Vagina (tissue), 2 donors: ENCODE measurements around the gene PIR. TPM values are rescaled to one million over a fixed set of nuclear protein-coding genes. Genes with fewer than 3 reads are reported as not detected.

Experiments
- DNase-seq, 2 donors: peaks; one replicate each; pipeline ENCODE4 v3.0.0-alpha.2; 2017; ENCODE audit errors: extremely low spot score in 2 of 2
- H3K27ac ChIP-seq: fragments of 200-600 bp; sonication (generic); one replicate; pipeline ENCODE4 v1.5.1; 2019
- H3K27me3 ChIP-seq: fragments of 200-600 bp; sonication (generic); one replicate; pipeline ENCODE4 v1.5.1; 2019
- H3K36me3 ChIP-seq, 2 donors: fragments of 200-600 bp; sonication (generic); one replicate each; pipeline ENCODE4 v1.5.1; 2017 to 2019
- H3K4me1 ChIP-seq: fragments of 200-600 bp; sonication (generic); one replicate; pipeline ENCODE4 v1.5.1; 2019
- H3K4me3 ChIP-seq, 2 donors: fragments of 200-600 bp; sonication (generic); 1 replicate in 1 of 2; 2 replicates in 1 of 2; pipeline ENCODE4 v1.5.1; 2016 to 2019
- H3K9me3 ChIP-seq: fragments of 200-600 bp; sonication (generic); one replicate; pipeline ENCODE4 v1.5.1; 2019
- POLR2A ChIP-seq, 2 donors: fragments of 450-650 bp; IDR thresholded peaks; one replicate each; pipeline ENCODE4 v1.6.1; 2017; ENCODE audit warnings: antibody characterized with exemption in 2 of 2, mild to moderate bottlenecking in 2 of 2, moderate library complexity in 2 of 2
- POLR2AphosphoS5 ChIP-seq, 2 donors: sonication (generic); formaldehyde crosslinking; IDR thresholded peaks; one replicate each; pipeline ENCODE4 v1.9.0; 2017; ENCODE audit warnings: antibody characterized with exemption in 2 of 2, mild to moderate bottlenecking in 2 of 2, low read depth in 1 of 2; ENCODE audit not compliant: insufficient read depth in 1 of 2
- intact Hi-C: fragments of 100-400 bp; cut with DNase I; formaldehyde crosslinking; loops from one replicate; pipeline ENCODE4 v1.15.1; 2023
- total RNA-seq: library from RNA; depleted of rRNA; stranded (reverse); fragments of >200 nt; gene quantifications from one replicate; pipeline ENCODE4 v1.2.3, GENCODE V29; 2016
- TF ChIP-seq, protein P1 (sequence below), 3 experiments: fragments of 450-650 bp in 2 of 3; fragments of 200-600 bp in 1 of 3; sonication (generic) in 1 of 3; IDR thresholded peaks; one replicate each; pipeline ENCODE4 v1.5.1; 2017 to 2019; ENCODE audit warnings: antibody characterized with exemption in 3 of 3, mild to moderate bottlenecking in 2 of 3, moderate library complexity in 2 of 3

Gene PIR
- total RNA-seq, 1 donor from 2014 or later = 24.1 TPM

DNA sequence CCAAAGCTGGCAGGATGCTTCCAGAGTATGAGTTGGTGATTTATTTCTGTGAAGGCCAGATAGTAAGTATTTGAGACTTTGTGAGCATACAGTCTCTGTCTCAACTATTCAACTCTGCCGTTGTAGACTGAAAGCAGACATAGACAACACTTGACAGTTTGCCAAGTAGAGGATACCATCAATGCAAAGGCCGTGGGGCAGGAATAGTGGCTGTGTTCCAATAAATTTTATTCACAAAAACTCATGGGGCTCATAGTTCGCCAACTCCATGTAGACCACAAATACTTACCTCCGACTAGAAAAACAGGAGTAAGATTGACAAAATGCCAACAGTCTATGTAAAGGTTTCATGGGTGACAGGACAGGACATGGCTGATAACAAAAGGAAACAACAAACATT is 3.7 kb upstream of the PIR start:
- Histone ChIP-seq H3K27ac (no peak overlapping the region), H3K9me3 (no peaks in the 10 kb centered on the region), H3K4me3 (no peak overlapping the region), H3K36me3 (no peaks in the 10 kb centered on the region), H3K27me3 (no peaks in the 10 kb centered on the region), H3K4me1 (no peaks in the 10 kb centered on the region)
- TF ChIP-seq POLR2AphosphoS5 (IDR thresholded peaks at IDR 0.05; ENCODE audit: insufficient read depth in 1 of 2, low read depth in 1 of 2) = no peak
- no peak for TF ChIP-seq POLR2A (IDR thresholded peaks at IDR 0.05)
- TF ChIP-seq, protein P1, sequence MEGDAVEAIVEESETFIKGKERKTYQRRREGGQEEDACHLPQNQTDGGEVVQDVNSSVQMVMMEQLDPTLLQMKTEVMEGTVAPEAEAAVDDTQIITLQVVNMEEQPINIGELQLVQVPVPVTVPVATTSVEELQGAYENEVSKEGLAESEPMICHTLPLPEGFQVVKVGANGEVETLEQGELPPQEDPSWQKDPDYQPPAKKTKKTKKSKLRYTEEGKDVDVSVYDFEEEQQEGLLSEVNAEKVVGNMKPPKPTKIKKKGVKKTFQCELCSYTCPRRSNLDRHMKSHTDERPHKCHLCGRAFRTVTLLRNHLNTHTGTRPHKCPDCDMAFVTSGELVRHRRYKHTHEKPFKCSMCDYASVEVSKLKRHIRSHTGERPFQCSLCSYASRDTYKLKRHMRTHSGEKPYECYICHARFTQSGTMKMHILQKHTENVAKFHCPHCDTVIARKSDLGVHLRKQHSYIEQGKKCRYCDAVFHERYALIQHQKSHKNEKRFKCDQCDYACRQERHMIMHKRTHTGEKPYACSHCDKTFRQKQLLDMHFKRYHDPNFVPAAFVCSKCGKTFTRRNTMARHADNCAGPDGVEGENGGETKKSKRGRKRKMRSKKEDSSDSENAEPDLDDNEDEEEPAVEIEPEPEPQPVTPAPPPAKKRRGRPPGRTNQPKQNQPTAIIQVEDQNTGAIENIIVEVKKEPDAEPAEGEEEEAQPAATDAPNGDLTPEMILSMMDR (IDR thresholded peaks at IDR 0.05) = no peak
- DNase-seq = no peak
- intact Hi-C loops = no loop called here

DNA sequence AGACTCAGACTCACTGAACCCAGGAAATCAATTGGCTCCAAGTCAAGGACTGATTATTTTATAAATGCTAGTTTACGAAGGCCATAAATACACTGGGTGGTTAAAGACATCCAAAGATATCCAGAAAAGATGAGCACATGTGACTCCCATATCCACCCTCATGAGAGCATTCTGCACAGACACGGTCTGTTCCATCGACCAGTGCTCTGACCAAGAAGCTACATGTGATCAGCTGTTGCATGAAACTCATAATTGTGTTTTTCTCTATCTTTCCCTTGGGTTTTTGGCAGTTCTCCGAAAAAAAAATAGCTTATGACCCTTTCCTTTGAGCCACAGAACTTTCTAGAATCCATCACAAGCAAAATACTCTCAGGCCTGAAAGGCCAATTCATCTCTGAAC is 2.7 kb upstream of the PIR start:
- intact Hi-C loops = no loop called here
- no peaks in the 10 kb centered on the region for H3K9me3 ChIP-seq
- H3K27me3 ChIP-seq = no peaks in the 10 kb centered on the region
- no peaks in the 10 kb centered on the region for H3K36me3 ChIP-seq
- H3K4me1 ChIP-seq = no peaks in the 10 kb centered on the region
- no peak for TF ChIP-seq POLR2A (IDR thresholded peaks at IDR 0.05)
- no peak overlapping the region for H3K27ac ChIP-seq
- H3K4me3 ChIP-seq = no peak overlapping the region
- no peak for DNase-seq

DNA sequence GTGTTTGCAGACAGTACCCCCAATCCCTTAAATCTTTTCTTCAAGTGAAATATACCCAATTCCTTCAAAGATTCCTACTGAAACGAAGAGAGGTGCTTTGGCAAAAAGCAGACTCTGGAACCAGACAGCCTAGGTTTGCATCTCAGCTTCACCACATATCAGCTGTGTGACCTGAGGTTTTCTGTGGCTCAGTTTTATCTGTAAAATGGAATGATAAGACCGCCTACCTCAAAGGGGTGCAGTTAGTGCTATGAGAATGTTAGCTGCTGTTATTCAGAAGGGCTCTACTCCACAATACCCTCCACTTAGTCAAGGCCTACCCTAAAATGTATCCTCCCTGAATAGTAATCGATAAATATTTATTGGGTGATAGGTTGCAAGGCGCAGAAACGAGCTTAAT is 664 bp downstream of the PIR start:
- intact Hi-C loops = no loop called here
- TF ChIP-seq, protein P1 (IDR thresholded peaks at IDR 0.05) = no peak
- no peak for TF ChIP-seq POLR2AphosphoS5 (IDR thresholded peaks at IDR 0.05; ENCODE audit: insufficient read depth in 1 of 2, low read depth in 1 of 2)
- TF ChIP-seq POLR2A (IDR thresholded peaks at IDR 0.05) = no peak

DNA sequence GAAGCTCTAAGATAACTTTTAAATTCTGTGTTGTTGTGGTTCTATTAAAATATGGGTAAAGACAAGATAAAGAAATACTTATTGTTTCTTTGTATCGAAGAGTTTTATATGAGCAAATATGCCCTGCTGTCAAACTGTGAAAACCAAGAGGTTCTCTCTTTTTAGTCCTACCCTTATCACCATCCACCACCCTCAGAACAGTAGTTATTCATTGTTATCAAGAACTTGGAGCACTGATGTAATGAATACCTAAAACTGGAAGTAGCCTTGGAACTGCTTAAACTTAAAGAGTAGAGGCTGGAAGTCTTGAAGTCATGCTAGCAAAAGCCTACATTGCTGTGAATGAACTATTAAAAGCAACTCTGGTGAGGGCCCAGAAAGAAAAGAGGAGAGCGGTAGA is 9.2 kb downstream of the PIR start:
- Histone ChIP-seq H3K9me3 (no peaks in the 10 kb centered on the region), H3K27me3 (no peaks in the 10 kb centered on the region), H3K27ac (no peak overlapping the region), H3K4me3 (no peak overlapping the region), H3K4me1 (no peaks in the 10 kb centered on the region), H3K36me3 (no peaks in the 10 kb centered on the region)
- intact Hi-C loops = no loop called here
- TF ChIP-seq POLR2A (IDR thresholded peaks at IDR 0.05) (no peak), POLR2AphosphoS5 (IDR thresholded peaks at IDR 0.05; ENCODE audit: insufficient read depth in 1 of 2, low read depth in 1 of 2) (no peak)
- TF ChIP-seq, protein P1 (IDR thresholded peaks at IDR 0.05) = no peak
- no peak for DNase-seq

More for the DNA sequence above, 664 bp downstream of the PIR start:
- H3K4me3 ChIP-seq = peak overlapping the region; percentile 45 to 56
- DNase-seq = no peak
- no peak overlapping the region for H3K27ac ChIP-seq
- no peaks in the 10 kb centered on the region for H3K9me3 ChIP-seq
- H3K4me1 ChIP-seq = no peaks in the 10 kb centered on the region
- no peaks in the 10 kb centered on the region for H3K36me3 ChIP-seq
- no peaks in the 10 kb centered on the region for H3K27me3 ChIP-seq

DNA sequence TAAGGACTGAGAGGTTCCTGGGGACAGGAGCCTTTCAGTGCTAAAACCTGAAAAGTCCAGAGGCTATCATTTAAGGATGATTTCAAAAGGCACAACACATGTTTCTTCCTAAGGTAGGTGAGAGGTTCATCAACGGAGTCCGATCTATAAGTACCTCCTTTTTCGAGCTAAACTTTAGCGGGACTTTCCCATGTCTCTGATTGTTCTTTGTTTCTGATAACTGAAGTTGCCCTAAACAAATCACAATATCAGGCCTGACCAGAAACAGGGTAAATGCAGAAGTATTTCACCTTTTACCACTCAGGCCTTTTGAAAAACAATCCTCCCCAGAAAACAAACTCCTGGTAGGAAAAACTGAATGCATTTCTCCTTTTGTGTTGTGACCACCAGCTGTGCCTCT is 17.6 kb downstream of the PIR start:
- TF ChIP-seq, protein P1 (IDR thresholded peaks at IDR 0.05) = no peak
- no peak for TF ChIP-seq POLR2A (IDR thresholded peaks at IDR 0.05)
- TF ChIP-seq POLR2AphosphoS5 (IDR thresholded peaks at IDR 0.05; ENCODE audit: insufficient read depth in 1 of 2, low read depth in 1 of 2) = no peak
- no peaks in the 10 kb centered on the region for H3K4me1 ChIP-seq
- no peak overlapping the region for H3K4me3 ChIP-seq
- no peaks in the 10 kb centered on the region for H3K27me3 ChIP-seq
- no peaks in the 10 kb centered on the region for H3K9me3 ChIP-seq
- intact Hi-C loops = no loop called here
- H3K27ac ChIP-seq = peak overlapping the region; percentile 44
- no peak for DNase-seq
- no peaks in the 10 kb centered on the region for H3K36me3 ChIP-seq

DNA sequence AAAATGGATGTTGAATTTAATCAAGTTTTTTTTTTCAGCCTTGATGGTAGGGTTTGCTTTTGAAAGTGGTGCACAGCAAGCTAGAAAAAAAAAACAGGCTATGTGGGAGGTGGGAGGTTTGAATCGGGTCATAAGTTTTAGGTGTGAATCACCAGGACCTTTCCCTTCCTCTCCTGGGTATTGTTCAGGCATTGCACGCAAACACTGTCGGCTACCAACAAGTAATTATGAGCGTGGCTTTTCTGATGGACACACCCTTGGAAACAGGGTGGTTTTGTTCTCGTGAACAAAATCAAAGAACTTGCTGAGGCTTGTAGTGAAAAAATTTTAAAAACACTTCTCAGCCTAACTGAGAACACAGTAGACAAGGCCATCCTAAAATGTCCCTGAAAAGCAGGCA is 18.1 kb downstream of the PIR start:
- DNase-seq = no peak
- H3K36me3 ChIP-seq = no peaks in the 10 kb centered on the region
- no peaks in the 10 kb centered on the region for H3K4me1 ChIP-seq
- H3K27me3 ChIP-seq = no peaks in the 10 kb centered on the region
- intact Hi-C loops = no loop called here
- H3K4me3 ChIP-seq = no peak overlapping the region
- TF ChIP-seq POLR2A (IDR thresholded peaks at IDR 0.05) = no peak
- TF ChIP-seq POLR2AphosphoS5 (IDR thresholded peaks at IDR 0.05; ENCODE audit: insufficient read depth in 1 of 2, low read depth in 1 of 2) = peak in 1 of 2 donors; percentile 60
- no peaks in the 10 kb centered on the region for H3K9me3 ChIP-seq
- H3K27ac ChIP-seq = peak overlapping the region; percentile 44
